ENCODE results near the gene ZNF423. TPM values are rescaled to one million over a fixed set of nuclear protein-coding genes. Genes with fewer than 3 reads are reported as not detected.

Gene ZNF423
- total RNA-seq, 6 experiments from 2014 or later, result 0.43 to 1.2 (median 0.89) TPM

GRCh38 chr16:49799172-49799571 is 56.7 kb downstream of the ZNF423 start:
- TF ChIP-seq POLR2A (IDR thresholded peaks at IDR 0.05), result no peak
- TF ChIP-seq, protein P1, sequence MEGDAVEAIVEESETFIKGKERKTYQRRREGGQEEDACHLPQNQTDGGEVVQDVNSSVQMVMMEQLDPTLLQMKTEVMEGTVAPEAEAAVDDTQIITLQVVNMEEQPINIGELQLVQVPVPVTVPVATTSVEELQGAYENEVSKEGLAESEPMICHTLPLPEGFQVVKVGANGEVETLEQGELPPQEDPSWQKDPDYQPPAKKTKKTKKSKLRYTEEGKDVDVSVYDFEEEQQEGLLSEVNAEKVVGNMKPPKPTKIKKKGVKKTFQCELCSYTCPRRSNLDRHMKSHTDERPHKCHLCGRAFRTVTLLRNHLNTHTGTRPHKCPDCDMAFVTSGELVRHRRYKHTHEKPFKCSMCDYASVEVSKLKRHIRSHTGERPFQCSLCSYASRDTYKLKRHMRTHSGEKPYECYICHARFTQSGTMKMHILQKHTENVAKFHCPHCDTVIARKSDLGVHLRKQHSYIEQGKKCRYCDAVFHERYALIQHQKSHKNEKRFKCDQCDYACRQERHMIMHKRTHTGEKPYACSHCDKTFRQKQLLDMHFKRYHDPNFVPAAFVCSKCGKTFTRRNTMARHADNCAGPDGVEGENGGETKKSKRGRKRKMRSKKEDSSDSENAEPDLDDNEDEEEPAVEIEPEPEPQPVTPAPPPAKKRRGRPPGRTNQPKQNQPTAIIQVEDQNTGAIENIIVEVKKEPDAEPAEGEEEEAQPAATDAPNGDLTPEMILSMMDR (IDR thresholded peaks at IDR 0.05), result no peak
- no peak for DNase-seq
- ATAC-seq, result no peak
- H3K4me3 ChIP-seq, result no peak overlapping the region
- intact Hi-C loops (cut with DNase I), result no loop called here
- H3K36me3 ChIP-seq, result no peaks in the 10 kb centered on the region
- no peaks in the 10 kb centered on the region for H3K4me1 ChIP-seq
- H3K27me3 ChIP-seq, result no peaks in the 10 kb centered on the region
- H3K9me3 ChIP-seq, result no peaks in the 10 kb centered on the region
- no peak overlapping the region for H3K27ac ChIP-seq
- WGBS (ENCODE audit: insufficient coverage, low coverage, low lambda C conversion rate, missing lambda C conversion rate), result 44% methylated on average over 3 of the region's 4 CpGs

DNA sequence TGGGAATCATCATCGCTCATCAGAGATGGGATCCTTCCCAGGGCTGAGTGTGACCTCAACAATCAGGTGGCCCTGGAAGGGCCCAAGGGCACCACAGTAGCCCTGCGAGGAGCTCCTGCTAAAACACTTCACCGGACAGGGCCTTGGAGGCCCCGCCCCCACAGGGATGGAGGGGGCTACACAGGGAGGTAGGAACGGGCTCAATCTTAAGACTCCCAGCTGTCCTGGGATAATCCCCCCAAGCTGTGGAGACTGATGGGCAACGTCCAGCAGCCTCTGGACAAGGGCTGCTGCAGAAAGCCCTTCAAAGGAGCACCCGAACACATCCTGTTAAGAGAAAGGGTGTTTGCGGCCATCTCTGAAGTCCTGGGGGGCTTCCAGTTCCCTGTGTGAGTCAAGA is 60.4 kb downstream of the ZNF423 start:
- no peaks in the 10 kb centered on the region for H3K9me3 ChIP-seq
- no peaks in the 10 kb centered on the region for H3K36me3 ChIP-seq
- TF ChIP-seq POLR2A (IDR thresholded peaks at IDR 0.05), result no peak
- TF ChIP-seq, protein P1 (IDR thresholded peaks at IDR 0.05), result no peak
- DNase-seq (no peak), ATAC-seq (no peak)
- H3K27ac ChIP-seq, result no peak overlapping the region
- no CpG with 5 or more reads among the region's 8 CpGs for WGBS (ENCODE audit: insufficient coverage, low coverage, low lambda C conversion rate, missing lambda C conversion rate)
- H3K4me1 ChIP-seq, result no peaks in the 10 kb centered on the region
- no peak overlapping the region for H3K4me3 ChIP-seq
- H3K27me3 ChIP-seq, result no peaks in the 10 kb centered on the region
- intact Hi-C loops (cut with DNase I), result no loop called here

DNA sequence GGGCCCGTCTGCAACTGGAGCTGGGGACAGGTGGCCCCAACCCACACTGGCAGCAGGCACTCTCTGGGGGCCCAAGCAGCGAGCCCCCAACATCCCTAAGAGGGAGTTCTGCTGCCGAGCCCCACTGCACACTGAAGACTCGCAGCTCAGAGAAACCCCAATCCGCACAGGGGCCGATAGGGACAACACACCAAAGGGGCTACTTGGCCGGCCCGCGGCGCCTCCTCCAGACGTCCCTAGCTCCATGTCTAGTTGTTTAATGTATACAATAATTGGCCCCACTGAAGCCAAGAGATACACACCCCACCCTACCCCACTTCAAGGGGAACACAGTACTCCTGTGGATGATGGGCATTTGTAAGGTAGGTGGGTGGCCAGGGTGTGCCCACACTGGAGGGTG is 62.7 kb downstream of the ZNF423 start:
- H3K9me3 ChIP-seq, result no peaks in the 10 kb centered on the region
- no CpG with 5 or more reads among the region's 11 CpGs for WGBS (ENCODE audit: insufficient coverage, low coverage, low lambda C conversion rate, missing lambda C conversion rate)
- TF ChIP-seq POLR2A (IDR thresholded peaks at IDR 0.05), result no peak
- TF ChIP-seq, protein P1 (IDR thresholded peaks at IDR 0.05), result no peak
- H3K4me3 ChIP-seq, result no peak overlapping the region
- no peaks in the 10 kb centered on the region for H3K36me3 ChIP-seq
- no peak overlapping the region for H3K27ac ChIP-seq
- intact Hi-C loops (cut with DNase I), result no loop called here
- no peaks in the 10 kb centered on the region for H3K4me1 ChIP-seq
- DNase-seq (no peak), ATAC-seq (no peak)
- H3K27me3 ChIP-seq, result no peaks in the 10 kb centered on the region

DNA sequence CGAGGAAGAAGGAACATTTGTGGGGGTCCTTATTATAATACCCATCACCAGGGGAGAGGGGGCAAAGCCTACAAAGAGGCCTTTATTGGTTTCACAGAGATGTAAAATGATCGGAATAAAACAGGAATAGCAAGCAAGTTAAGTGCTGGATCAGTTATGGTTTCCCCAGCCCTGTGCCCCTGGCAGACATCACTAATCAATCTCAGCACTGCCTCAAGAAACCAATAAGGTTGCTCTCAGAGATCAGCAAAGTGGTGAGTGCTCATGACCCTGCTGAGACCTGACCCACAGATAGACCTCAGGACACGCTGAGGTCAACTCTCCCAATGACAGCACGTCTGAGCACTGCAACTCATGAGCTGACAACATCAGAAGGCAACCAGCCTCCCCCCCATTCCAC is 66.3 kb downstream of the ZNF423 start:
- H3K27me3 ChIP-seq, result no peaks in the 10 kb centered on the region
- WGBS (ENCODE audit: insufficient coverage, low coverage, low lambda C conversion rate, missing lambda C conversion rate), result 62% methylated on average over 2 of the region's 4 CpGs
- H3K4me3 ChIP-seq, result no peak overlapping the region
- no peak overlapping the region for H3K27ac ChIP-seq
- H3K4me1 ChIP-seq, result no peaks in the 10 kb centered on the region
- TF ChIP-seq, protein P1 (IDR thresholded peaks at IDR 0.05), result no peak
- no peak for TF ChIP-seq POLR2A (IDR thresholded peaks at IDR 0.05)
- intact Hi-C loops (cut with DNase I), result no loop called here
- H3K9me3 ChIP-seq, result no peaks in the 10 kb centered on the region
- ATAC-seq, result no peak
- DNase-seq, result no peak
- H3K36me3 ChIP-seq, result no peaks in the 10 kb centered on the region

DNA sequence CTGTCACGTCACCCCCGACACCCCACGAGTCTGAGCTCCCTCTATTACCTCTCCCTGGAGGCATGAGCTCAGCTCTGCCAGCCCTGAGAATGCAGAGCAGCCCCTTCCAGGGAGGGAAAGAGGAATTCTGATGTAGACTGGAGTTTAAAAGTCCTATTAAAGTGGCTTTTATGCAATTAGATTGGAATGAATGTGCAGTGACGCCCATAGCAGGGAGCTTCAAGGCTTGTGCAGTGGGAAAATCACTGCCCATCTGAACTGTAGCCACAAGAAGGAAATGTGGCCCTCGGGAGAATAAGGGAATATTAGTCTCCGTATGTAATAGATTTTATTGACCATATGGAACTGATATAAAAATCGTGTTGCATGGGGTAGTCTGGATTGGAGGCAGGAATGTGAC is 66.9 kb downstream of the ZNF423 start:
- no peak for ATAC-seq
- no peak for DNase-seq

More for the DNA sequence above, 66.9 kb downstream of the ZNF423 start:
- H3K4me1 ChIP-seq, result no peaks in the 10 kb centered on the region
- 59% methylated on average over 7 of the region's 7 CpGs for WGBS (ENCODE audit: insufficient coverage, low coverage, low lambda C conversion rate, missing lambda C conversion rate)
- no peak for TF ChIP-seq POLR2A (IDR thresholded peaks at IDR 0.05)
- TF ChIP-seq, protein P1 (IDR thresholded peaks at IDR 0.05), result no peak
- no peaks in the 10 kb centered on the region for H3K27me3 ChIP-seq
- H3K9me3 ChIP-seq, result no peaks in the 10 kb centered on the region
- H3K36me3 ChIP-seq, result no peaks in the 10 kb centered on the region
- intact Hi-C loops (cut with DNase I), result no loop called here
- no peak overlapping the region for H3K27ac ChIP-seq
- H3K4me3 ChIP-seq, result no peak overlapping the region

Measured in right lobe of liver (tissue), 6 donors.